GM19395 (cell line): ENCODE data around the gene RANBP17.

Source experiments
- ATAC-seq: cut with Tn5 transposase; IDR thresholded peaks from one replicate; pipeline ENCODE4 v1.9.1; 2021; ENCODE audit warnings: mild to moderate bottlenecking, moderate library complexity; ENCODE audit not compliant: unreplicated experiment

RANBP17 gene

GRCh38 chr5:171342362-171343111 is 480.7 kb downstream of the RANBP17 start:
- ATAC-seq: peak; percentile 67

GRCh38 chr5:171344936-171345608 is 483.3 kb downstream of the RANBP17 start:
- ATAC-seq: no peak
